Measurements from ENCODE around the gene RPL29.
A peak's percentile ranks its signal among the peaks of the same experiment; 100 is the strongest.

Gene RPL29

GRCh38 chr3:51977446-51978142, 18.1 kb downstream of the RPL29 start:
- DNase-seq (ENCODE audit: insufficient read length, low spot score) (no peak), FAIRE-seq (no peak)

GRCh38 chr3:51975852-51976549, 19.7 kb downstream of the RPL29 start:
- FAIRE-seq: no peak

More at GRCh38 chr3:51977446-51978142, 18.1 kb downstream of the RPL29 start:
- TF ChIP-seq POLR2AphosphoS5 (IDR thresholded peaks at IDR 0.05; ENCODE audit: low read depth, low read length) (no peak), SPI1 (IDR thresholded peaks at IDR 0.05; ENCODE audit: low read depth, low read length) (no peak), TAF1 (IDR thresholded peaks at IDR 0.05; ENCODE audit: low read depth, low read length) (no peak), POLR2A (IDR thresholded peaks at IDR 0.05; ENCODE audit: low read depth, low read length) (no peak), PAX5 (IDR thresholded peaks at IDR 0.05; ENCODE audit: insufficient read depth, low read length, severe bottlenecking) (no peak), POU2F2 (IDR thresholded peaks at IDR 0.05; ENCODE audit: low read depth, low read length) (no peak)

GRCh38 chr3:51974963-51975851, 20.5 kb downstream of the RPL29 start, which contains the start of gene ABHD14A:
TSS of gene ABHD14A (plus strand) at chr3:51975064. CDS start at chr3:51975136, 72 bp downstream.
- peak; percentile 80 for FAIRE-seq
- peak; percentile 93 for DNase-seq (ENCODE audit: insufficient read length, low spot score)
- no peak for TF ChIP-seq TAF1 (IDR thresholded peaks at IDR 0.05; ENCODE audit: low read depth, low read length)
- TF ChIP-seq POU2F2 (IDR thresholded peaks at IDR 0.05; ENCODE audit: low read depth, low read length): peak; percentile 33; the same call in 1 of the 2 replicates

More at GRCh38 chr3:51975852-51976549, 19.7 kb downstream of the RPL29 start:
- TF ChIP-seq PAX5 (IDR thresholded peaks at IDR 0.05; ENCODE audit: insufficient read depth, low read length, severe bottlenecking) (no peak), SPI1 (IDR thresholded peaks at IDR 0.05; ENCODE audit: low read depth, low read length) (no peak), POLR2A (IDR thresholded peaks at IDR 0.05; ENCODE audit: low read depth, low read length) (no peak), POLR2AphosphoS5 (IDR thresholded peaks at IDR 0.05; ENCODE audit: low read depth, low read length) (no peak), TAF1 (IDR thresholded peaks at IDR 0.05; ENCODE audit: low read depth, low read length) (no peak), POU2F2 (IDR thresholded peaks at IDR 0.05; ENCODE audit: low read depth, low read length) (no peak)
- DNase-seq (ENCODE audit: insufficient read length, low spot score): no peak

GRCh38 chr3:51974277-51974962, 21.3 kb downstream of the RPL29 start:
- no peak for FAIRE-seq
- no peak for DNase-seq (ENCODE audit: insufficient read length, low spot score)
- TF ChIP-seq PAX5 (IDR thresholded peaks at IDR 0.05; ENCODE audit: insufficient read depth, low read length, severe bottlenecking) (no peak), TAF1 (IDR thresholded peaks at IDR 0.05; ENCODE audit: low read depth, low read length) (no peak), POU2F2 (IDR thresholded peaks at IDR 0.05; ENCODE audit: low read depth, low read length) (no peak), SPI1 (IDR thresholded peaks at IDR 0.05; ENCODE audit: low read depth, low read length) (no peak), POLR2AphosphoS5 (IDR thresholded peaks at IDR 0.05; ENCODE audit: low read depth, low read length) (no peak), POLR2A (IDR thresholded peaks at IDR 0.05; ENCODE audit: low read depth, low read length) (no peak)

- no peak for DNase-seq (ENCODE audit: insufficient read length, low spot score)
- no peak for FAIRE-seq
- TF ChIP-seq PAX5 (IDR thresholded peaks at IDR 0.05; ENCODE audit: insufficient read depth, low read length, severe bottlenecking) (no peak), SPI1 (IDR thresholded peaks at IDR 0.05; ENCODE audit: low read depth, low read length) (no peak), POLR2AphosphoS5 (IDR thresholded peaks at IDR 0.05; ENCODE audit: low read depth, low read length) (no peak), TAF1 (IDR thresholded peaks at IDR 0.05; ENCODE audit: low read depth, low read length) (no peak), POU2F2 (IDR thresholded peaks at IDR 0.05; ENCODE audit: low read depth, low read length) (no peak), POLR2A (IDR thresholded peaks at IDR 0.05; ENCODE audit: low read depth, low read length) (no peak)
These were observed 24.3 kb downstream of the RPL29 start for GRCh38 chr3:51971350-51971749.

- TF ChIP-seq POLR2A (IDR thresholded peaks at IDR 0.05; ENCODE audit: low read depth, low read length) (no peak), POLR2AphosphoS5 (IDR thresholded peaks at IDR 0.05; ENCODE audit: low read depth, low read length) (no peak), PAX5 (IDR thresholded peaks at IDR 0.05; ENCODE audit: insufficient read depth, low read length, severe bottlenecking) (no peak)
- DNase-seq (ENCODE audit: insufficient read length, low spot score): no peak
- FAIRE-seq: no peak
These were observed 24.9 kb downstream of the RPL29 start for GRCh38 chr3:51970606-51971300.

GRCh38 chr3:51969841-51970240, 25.9 kb downstream of the RPL29 start:
- FAIRE-seq: no peak
- TF ChIP-seq POLR2A (IDR thresholded peaks at IDR 0.05; ENCODE audit: low read depth, low read length): no peak
- TF ChIP-seq PAX5 (IDR thresholded peaks at IDR 0.05; ENCODE audit: insufficient read depth, low read length, severe bottlenecking): no peak
- TF ChIP-seq POU2F2 (IDR thresholded peaks at IDR 0.05; ENCODE audit: low read depth, low read length): no peak
- no peak for TF ChIP-seq SPI1 (IDR thresholded peaks at IDR 0.05; ENCODE audit: low read depth, low read length)
- TF ChIP-seq TAF1 (IDR thresholded peaks at IDR 0.05; ENCODE audit: low read depth, low read length): no peak
- TF ChIP-seq POLR2AphosphoS5 (IDR thresholded peaks at IDR 0.05; ENCODE audit: low read depth, low read length): no peak
- no peak for DNase-seq (ENCODE audit: insufficient read length, low spot score)

GRCh38 chr3:51968883-51969678, 26.6 kb downstream of the RPL29 start:
- DNase-seq (ENCODE audit: insufficient read length, low spot score) (no peak), FAIRE-seq (peak; percentile 80)

More at GRCh38 chr3:51968883-51969678, 26.6 kb downstream of the RPL29 start:
- TF ChIP-seq POLR2AphosphoS5 (IDR thresholded peaks at IDR 0.05; ENCODE audit: low read depth, low read length) (no peak), SPI1 (IDR thresholded peaks at IDR 0.05; ENCODE audit: low read depth, low read length) (no peak)
